HCEC 1CT (cell line): ENCODE results near the gene GPR78.
A peak's percentile ranks its signal among the peaks of the same experiment; 100 is the strongest.

Experiments
- DNase-seq: peaks from one replicate; pipeline ENCODE4 v3.0.0-alpha.2; 2017

GPR78 gene

GRCh38 chr4:8587469-8588195 lies 7.4 kb downstream of the GPR78 start:
- DNase-seq = no peak

GRCh38 chr4:8588196-8588470 lies 7.9 kb downstream of the GPR78 start:
- no peak for DNase-seq

DNA sequence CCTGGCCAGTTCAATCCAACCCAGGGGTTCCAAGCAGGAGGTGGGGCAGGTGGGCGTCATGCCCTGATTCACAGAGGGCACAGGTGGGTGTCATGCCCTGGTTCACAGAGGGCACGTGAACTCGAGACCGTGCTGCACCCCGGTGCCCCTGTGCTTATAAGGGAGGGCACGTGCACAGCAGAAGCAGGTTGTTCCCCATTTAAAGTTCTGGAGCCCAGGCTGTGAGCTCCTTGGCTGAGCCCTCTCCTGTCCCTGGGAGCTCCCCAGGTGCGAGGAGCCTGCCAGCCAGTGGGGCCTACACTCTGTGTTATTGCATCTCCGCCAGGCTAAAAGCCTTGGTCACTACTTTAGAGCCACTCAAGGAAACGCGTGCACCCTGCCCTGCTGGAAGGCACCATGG lies 9.1 kb downstream of the GPR78 start:
- DNase-seq = no peak

GRCh38 chr4:8589823-8590545 lies 9.8 kb downstream of the GPR78 start:
- no peak for DNase-seq

DNA sequence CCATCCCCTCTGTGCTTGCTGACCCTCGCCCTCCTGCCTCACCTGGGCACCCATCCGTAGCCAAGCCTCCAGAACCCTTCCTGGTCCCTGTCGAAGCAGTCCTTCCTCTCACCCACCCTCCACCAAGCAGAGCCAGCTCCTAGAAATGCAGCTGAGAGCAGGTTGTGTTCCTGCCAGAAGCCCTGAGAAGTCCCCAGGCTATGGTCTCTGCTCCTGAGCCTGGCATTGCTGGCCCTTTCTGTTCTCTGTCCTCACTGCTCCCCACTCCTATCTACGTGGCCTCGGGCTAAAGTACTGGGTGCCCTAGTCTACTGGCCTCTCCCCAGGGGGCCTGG lies 10.3 kb downstream of the GPR78 start:
- no peak for DNase-seq

- no peak for DNase-seq
These were observed 10.9 kb downstream of the GPR78 start for GRCh38 chr4:8591114-8591513.

- DNase-seq = no peak
These were observed 11.6 kb downstream of the GPR78 start for GRCh38 chr4:8591626-8592365.

DNA sequence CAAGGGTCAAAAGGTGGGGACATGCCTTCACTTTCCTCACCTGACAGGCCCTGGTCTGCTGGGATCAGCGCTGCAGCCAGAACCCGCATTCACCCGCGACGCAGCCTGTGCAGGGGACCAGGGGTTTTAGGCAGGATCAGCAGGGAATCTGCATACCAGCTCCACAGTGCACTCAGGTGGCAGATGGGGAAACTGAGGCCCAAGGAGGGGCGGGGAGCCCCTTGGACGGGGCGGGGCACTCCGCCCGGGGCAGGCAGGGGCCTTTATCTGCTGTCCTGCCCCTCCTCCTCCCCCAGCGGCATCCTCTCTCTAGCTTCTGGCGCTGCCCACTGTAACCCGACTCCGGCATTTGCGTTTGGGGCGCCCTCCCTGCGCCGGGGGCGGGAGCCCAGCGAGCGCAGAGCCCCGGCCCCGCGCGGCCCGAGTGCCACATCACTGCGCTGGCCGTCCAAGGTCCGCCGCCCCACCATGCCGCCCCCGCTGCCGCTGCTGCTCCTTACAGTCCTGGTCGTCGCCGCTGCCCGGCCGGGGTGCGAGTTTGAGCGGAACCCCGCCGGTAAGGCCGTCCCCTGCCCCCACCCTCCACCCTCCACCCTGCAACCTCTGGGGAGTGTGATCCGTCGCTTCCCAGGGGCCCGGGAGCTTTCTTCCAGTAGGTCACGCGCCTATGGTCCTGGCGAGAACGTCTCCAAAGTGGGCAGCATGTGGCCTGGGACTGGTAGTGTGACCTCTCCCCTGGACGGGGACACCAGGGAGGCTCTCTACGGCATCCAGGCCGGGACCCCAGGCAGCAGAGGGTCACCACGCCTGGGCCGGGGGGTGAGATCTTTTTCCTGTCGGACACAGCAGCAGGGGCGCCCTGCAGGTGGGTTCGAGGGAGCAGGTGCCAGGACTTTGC lies 12.4 kb downstream of the GPR78 start, which contains the start of gene CPZ:
Gene CPZ (plus strand): TSS at position 400 of the 898 bp plus-strand sequence. CDS start 69 bp downstream, at position 469.
- no peak for DNase-seq

GRCh38 chr4:8593264-8594096 lies 13.3 kb downstream of the GPR78 start:
- DNase-seq = no peak

- DNase-seq = peak; percentile 32
These were observed 14.2 kb downstream of the GPR78 start for GRCh38 chr4:8594097-8595038.

- DNase-seq = no peak
These were observed 15.3 kb downstream of the GPR78 start for GRCh38 chr4:8595237-8596087.

GRCh38 chr4:8596891-8597290 lies 16.7 kb downstream of the GPR78 start:
- DNase-seq = no peak

GRCh38 chr4:8597319-8597718 lies 17.1 kb downstream of the GPR78 start:
- DNase-seq = no peak

DNA sequence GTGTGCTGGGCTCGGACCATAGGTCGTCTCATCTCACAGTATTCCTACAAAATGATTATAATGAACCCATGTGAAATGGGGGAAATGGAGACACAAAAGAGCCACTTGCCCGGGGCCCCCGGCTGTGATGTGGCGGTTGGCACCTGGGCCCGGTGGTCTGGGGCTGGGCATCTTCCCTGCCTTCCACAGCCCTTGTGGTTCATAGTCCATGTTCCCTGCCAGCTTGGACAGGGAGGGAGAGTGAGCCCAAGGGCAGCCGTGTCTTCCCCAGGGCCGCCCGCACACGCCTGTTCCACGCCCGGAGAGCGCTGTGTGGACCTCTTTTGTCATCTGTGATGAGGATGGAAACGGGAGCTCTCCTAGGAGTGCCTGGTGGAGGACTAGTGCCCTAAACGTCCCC lies 17.6 kb downstream of the GPR78 start:
- no peak for DNase-seq

GRCh38 chr4:8598391-8599090 lies 18.3 kb downstream of the GPR78 start:
- no peak for DNase-seq

- no peak for DNase-seq
These were observed 18.9 kb downstream of the GPR78 start for GRCh38 chr4:8599091-8599460.

DNA sequence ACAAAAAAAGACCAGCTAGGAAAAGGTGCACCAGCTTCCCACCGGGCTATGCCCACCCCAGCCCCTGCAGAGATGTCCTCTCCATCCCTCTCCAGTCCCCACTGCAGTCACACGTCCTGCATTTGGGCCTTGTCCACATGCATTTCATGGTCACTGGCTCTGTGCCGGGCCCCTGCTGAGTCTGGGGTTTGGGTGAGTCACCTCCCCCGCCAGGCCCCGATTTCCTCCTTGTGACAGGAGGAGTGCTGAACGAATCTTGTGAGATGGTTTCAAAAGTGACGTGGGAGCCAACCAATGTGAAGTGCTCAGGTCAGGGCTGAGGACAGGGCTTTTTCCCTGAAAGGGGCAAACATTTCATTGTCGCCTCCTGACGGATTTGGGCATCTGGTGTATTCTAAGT lies 19.5 kb downstream of the GPR78 start:
- DNase-seq = peak; percentile 17

GRCh38 chr4:8600266-8600665 lies 20.1 kb downstream of the GPR78 start:
- no peak for DNase-seq

- no peak for DNase-seq
These were observed 20.5 kb downstream of the GPR78 start for GRCh38 chr4:8600686-8601085.
